GM12872 (cell line): ENCODE results near the gene AHSP.

Experiments used
- CTCF ChIP-seq: IDR thresholded peaks from 3 replicates; pipeline ENCODE4 v1.5.1; 2011; ENCODE audit warnings: low read depth, mild to moderate bottlenecking, low read length, moderate library complexity; ENCODE audit not compliant: insufficient read depth

Gene AHSP

GRCh38 chr16:31486045-31486444 is 41.7 kb upstream of the AHSP start:
- TF ChIP-seq CTCF = no peak

GRCh38 chr16:31487071-31487719 is 40.5 kb upstream of the AHSP start:
- no peak for TF ChIP-seq CTCF

DNA sequence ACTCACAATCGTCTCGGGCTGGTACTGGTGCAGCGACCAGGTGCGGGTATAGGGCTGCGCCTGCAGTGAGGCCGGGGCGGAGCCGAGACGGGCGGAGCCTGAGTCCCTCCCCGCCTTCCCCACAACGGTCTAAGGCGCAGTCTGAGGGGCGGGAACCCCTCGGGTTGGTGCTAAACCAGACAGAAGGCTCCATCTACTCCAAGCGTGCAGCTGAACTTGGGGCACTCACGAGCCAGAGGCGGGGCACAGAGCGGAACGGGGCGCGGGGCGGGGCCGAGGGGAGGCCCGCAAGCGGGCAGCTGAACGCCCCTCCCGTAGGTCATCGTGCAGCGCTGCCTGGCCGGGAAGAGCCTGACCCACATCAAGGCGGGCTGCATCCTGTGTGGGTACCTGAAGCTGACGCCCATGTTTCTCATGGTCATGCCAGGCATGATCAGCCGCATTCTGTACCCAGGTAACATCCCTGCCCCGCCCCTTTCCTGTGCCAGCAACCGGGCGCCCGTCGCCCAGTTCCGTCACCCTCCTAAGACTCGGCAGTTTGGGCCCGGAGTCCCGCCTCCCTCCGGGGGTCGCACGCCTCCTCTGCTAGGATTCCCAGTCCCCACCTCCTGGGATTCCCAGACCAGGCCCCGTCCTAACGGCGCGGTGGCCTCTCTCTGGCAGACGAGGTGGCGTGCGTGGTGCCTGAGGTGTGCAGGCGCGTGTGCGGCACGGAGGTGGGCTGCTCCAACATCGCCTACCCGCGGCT is 39.8 kb upstream of the AHSP start:
- TF ChIP-seq CTCF = no peak

DNA sequence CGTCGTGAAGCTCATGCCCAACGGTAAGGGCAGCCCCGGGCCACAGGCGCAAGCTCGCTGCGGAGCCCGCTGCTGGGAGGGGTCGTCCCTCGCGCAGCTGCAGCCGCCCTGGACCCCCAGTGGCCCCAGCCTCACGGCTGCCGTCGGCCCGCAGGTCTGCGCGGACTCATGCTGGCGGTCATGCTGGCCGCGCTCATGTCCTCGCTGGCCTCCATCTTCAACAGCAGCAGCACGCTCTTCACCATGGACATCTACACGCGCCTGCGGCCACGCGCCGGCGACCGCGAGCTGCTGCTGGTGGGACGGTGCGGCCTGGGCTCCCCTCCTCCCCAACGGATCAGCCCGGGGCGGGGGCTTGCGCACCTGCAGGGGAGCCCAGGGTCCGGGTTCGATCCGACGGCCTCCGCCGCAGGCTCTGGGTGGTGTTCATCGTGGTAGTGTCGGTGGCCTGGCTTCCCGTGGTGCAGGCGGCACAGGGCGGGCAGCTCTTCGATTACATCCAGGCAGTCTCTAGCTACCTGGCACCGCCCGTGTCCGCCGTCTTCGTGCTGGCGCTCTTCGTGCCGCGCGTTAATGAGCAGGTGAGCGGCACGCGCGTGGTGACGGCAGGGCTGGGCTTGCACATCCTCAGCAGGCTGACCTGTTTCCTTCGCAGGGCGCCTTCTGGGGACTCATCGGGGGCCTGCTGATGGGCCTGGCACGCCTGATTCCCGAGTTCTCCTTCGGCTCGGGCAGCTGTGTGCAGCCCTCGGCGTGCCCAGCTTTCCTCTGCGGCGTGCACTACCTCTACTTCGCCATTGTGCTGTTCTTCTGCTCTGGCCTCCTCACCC is 39.0 kb upstream of the AHSP start:
- TF ChIP-seq CTCF = no peak

DNA sequence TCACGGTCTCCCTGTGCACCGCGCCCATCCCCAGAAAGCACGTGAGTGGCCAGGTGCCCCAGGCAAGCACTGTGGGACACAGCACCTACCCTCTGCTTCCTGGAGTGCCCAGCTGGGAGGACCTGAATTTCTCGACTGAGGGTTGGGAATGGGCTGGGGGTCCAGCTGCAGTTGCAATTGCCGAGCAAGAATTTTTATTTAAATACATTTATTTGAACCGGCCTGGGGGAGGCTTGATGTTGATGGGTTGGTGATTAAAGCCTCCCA is 38.5 kb upstream of the AHSP start:
- no peak for TF ChIP-seq CTCF

- no peak for TF ChIP-seq CTCF
Observed at GRCh38 chr16:31489616-31490584, 37.8 kb upstream of the AHSP start.
